Measurements from ENCODE around the gene CD44.

The CD44 gene

DNA sequence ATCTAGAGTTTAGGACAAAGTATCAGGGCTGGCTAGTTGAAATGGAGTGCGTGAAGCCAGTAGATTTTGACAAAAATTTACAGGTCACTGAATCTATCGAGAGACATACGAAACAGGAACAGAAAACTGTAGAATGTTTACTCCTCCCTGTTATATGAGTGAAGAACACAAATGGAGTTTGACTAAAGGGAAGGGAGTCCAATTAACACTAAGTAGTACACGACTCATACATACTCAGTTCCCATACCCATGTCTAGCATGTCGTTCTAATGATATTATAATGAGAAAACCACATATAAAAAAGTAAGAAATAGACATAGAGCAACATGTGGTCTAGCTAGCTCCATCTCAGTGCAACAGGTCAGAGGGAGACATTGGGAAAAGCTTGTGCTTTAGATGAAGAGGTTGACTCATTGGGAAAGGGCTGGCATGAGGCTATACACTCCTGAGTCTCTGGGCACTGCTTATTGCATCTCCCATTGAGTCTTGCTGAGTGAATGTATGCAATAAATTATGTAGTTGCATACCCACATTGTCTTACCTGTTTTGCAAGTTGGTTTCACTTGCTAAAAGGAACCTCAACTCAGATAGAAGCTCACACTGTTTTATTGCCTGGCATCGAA is 43.5 kb downstream of the CD44 start:
- Histone ChIP-seq H3K4me3 (ENCODE audit: low read depth, low read length, poor library complexity, severe bottlenecking) (no peak overlapping the region), H2AFZ (ENCODE audit: low read length) (no peak overlapping the region), H3K79me2 (ENCODE audit: insufficient read depth, low read length) (no peaks in the 10 kb centered on the region), H3K9me3 (ENCODE audit: low read length) (no peaks in the 10 kb centered on the region), H3K27me3 (ENCODE audit: insufficient read depth, low read length) (no peaks in the 10 kb centered on the region), H3K4me1 (ENCODE audit: insufficient read depth, low read length, severe bottlenecking) (no peaks in the 10 kb centered on the region), H3K27ac (ENCODE audit: low read depth, low read length, poor library complexity, severe bottlenecking) (no peak overlapping the region), H3K4me2 (ENCODE audit: low read length) (no peak overlapping the region), H3K9me2 (ENCODE audit: low read depth, low read length) (no peaks in the 10 kb centered on the region), H3K36me3 (ENCODE audit: insufficient read depth, low read length) (no peaks in the 10 kb centered on the region), H3F3A (ENCODE audit: insufficient read depth, low read length) (no peaks in the 10 kb centered on the region), H3K9ac (ENCODE audit: low read length) (no peak overlapping the region), H4K20me1 (ENCODE audit: insufficient read depth, low read length) (no peaks in the 10 kb centered on the region)
- TF ChIP-seq, protein P1, sequence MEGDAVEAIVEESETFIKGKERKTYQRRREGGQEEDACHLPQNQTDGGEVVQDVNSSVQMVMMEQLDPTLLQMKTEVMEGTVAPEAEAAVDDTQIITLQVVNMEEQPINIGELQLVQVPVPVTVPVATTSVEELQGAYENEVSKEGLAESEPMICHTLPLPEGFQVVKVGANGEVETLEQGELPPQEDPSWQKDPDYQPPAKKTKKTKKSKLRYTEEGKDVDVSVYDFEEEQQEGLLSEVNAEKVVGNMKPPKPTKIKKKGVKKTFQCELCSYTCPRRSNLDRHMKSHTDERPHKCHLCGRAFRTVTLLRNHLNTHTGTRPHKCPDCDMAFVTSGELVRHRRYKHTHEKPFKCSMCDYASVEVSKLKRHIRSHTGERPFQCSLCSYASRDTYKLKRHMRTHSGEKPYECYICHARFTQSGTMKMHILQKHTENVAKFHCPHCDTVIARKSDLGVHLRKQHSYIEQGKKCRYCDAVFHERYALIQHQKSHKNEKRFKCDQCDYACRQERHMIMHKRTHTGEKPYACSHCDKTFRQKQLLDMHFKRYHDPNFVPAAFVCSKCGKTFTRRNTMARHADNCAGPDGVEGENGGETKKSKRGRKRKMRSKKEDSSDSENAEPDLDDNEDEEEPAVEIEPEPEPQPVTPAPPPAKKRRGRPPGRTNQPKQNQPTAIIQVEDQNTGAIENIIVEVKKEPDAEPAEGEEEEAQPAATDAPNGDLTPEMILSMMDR (IDR thresholded peaks at IDR 0.05; ENCODE audit: low read length): no peak

DNA sequence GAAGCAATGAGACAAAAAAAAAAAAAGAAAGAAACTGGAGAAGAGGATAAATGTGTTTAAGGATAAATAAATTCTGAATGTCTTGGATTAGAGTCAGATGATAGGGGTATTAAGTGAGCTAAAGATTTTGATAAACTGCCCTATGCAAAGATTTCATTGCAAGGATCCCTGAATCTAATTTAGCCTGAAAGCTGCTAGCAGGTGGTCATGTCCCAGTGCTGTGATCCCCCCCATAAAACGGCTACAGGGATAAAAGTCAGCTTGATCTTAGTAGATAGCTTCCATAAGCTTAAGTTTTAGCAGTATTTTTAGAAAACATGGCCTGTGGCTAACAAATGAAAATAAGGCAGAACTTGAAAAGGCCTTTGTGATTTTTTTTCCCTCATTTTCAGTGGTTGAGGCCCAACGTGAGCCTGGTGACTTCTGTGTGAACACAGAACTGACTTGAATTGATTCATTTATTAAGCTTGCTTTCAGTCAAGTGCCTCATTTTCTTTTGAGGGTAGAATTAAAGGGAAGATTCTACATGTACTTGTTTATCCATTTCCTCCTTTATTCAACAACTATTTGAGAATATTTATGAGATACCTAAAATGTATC is 44.5 kb downstream of the CD44 start:
- Histone ChIP-seq H3K27ac (ENCODE audit: low read depth, low read length, poor library complexity, severe bottlenecking) (no peak overlapping the region), H3K9me2 (ENCODE audit: low read depth, low read length) (no peaks in the 10 kb centered on the region), H3K4me1 (ENCODE audit: insufficient read depth, low read length, severe bottlenecking) (no peaks in the 10 kb centered on the region), H3K4me3 (ENCODE audit: low read depth, low read length, poor library complexity, severe bottlenecking) (no peak overlapping the region), H3K9ac (ENCODE audit: low read length) (no peak overlapping the region), H2AFZ (ENCODE audit: low read length) (no peak overlapping the region), H3K79me2 (ENCODE audit: insufficient read depth, low read length) (no peaks in the 10 kb centered on the region), H3K4me2 (ENCODE audit: low read length) (no peak overlapping the region), H3K36me3 (ENCODE audit: insufficient read depth, low read length) (no peaks in the 10 kb centered on the region), H3K9me3 (ENCODE audit: low read length) (no peaks in the 10 kb centered on the region), H3K27me3 (ENCODE audit: insufficient read depth, low read length) (no peaks in the 10 kb centered on the region), H3F3A (ENCODE audit: insufficient read depth, low read length) (no peaks in the 10 kb centered on the region), H4K20me1 (ENCODE audit: insufficient read depth, low read length) (no peaks in the 10 kb centered on the region)
- TF ChIP-seq, protein P1 (IDR thresholded peaks at IDR 0.05; ENCODE audit: low read length): no peak
- TF ChIP-seq EZH2 (IDR thresholded peaks at IDR 0.05; ENCODE audit: borderline replicate concordance, low read length): no peak

DNA sequence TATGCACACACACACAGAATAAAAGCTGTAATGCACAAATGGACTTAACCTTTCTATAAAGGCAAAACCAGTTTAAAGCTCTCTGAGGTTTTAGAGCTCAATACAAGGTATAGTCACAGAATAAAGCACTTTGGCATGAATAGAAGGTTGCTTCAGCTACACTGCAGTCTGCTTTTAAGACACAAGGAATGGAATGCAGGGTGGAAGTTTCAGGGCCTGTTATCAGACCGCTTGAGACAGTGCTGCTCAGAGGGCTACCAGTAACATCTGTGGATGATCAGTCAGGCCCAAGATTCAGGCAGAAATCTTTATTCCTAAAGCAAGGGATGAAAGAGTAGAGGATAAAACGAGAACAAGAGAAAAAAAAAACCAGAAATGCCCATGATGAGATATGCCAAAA is 46.7 kb downstream of the CD44 start:
- Histone ChIP-seq H3K4me1 (ENCODE audit: insufficient read depth, low read length, severe bottlenecking) (no peaks in the 10 kb centered on the region), H2AFZ (ENCODE audit: low read length) (no peak overlapping the region)

More for the DNA sequence above, 46.7 kb downstream of the CD44 start:
- Histone ChIP-seq H3K79me2 (ENCODE audit: insufficient read depth, low read length) (no peaks in the 10 kb centered on the region), H3K9ac (ENCODE audit: low read length) (no peak overlapping the region), H3K36me3 (ENCODE audit: insufficient read depth, low read length) (no peaks in the 10 kb centered on the region), H3K9me2 (ENCODE audit: low read depth, low read length) (no peaks in the 10 kb centered on the region), H3K27ac (ENCODE audit: low read depth, low read length, poor library complexity, severe bottlenecking) (no peak overlapping the region), H3K4me3 (ENCODE audit: low read depth, low read length, poor library complexity, severe bottlenecking) (no peak overlapping the region), H4K20me1 (ENCODE audit: insufficient read depth, low read length) (no peaks in the 10 kb centered on the region), H3K9me3 (ENCODE audit: low read length) (no peaks in the 10 kb centered on the region), H3F3A (ENCODE audit: insufficient read depth, low read length) (no peaks in the 10 kb centered on the region), H3K27me3 (ENCODE audit: insufficient read depth, low read length) (no peaks in the 10 kb centered on the region), H3K4me2 (ENCODE audit: low read length) (no peak overlapping the region)
- TF ChIP-seq EZH2 (IDR thresholded peaks at IDR 0.05; ENCODE audit: borderline replicate concordance, low read length): no peak
- TF ChIP-seq, protein P1 (IDR thresholded peaks at IDR 0.05; ENCODE audit: low read length): no peak
